8988T (cell line): ENCODE measurements around the gene ENDOU.

ENCODE experiments used
- DNase-seq: peaks from one replicate; pipeline ENCODE4 v3.0.0; 2011

The ENDOU gene

GRCh38 chr12:47742253-47742825 lies 17.0 kb upstream of the ENDOU start:
- no peak for DNase-seq

GRCh38 chr12:47741340-47741703 lies 16.0 kb upstream of the ENDOU start:
- DNase-seq, result no peak

- no peak for DNase-seq
Measured at GRCh38 chr12:47740606-47741339, 15.5 kb upstream of the ENDOU start.

- DNase-seq, result no peak
Measured at GRCh38 chr12:47739979-47740378, 14.7 kb upstream of the ENDOU start.

GRCh38 chr12:47739297-47739696 lies 14.0 kb upstream of the ENDOU start:
- no peak for DNase-seq

- no peak for DNase-seq
Measured at GRCh38 chr12:47737936-47738594, 12.8 kb upstream of the ENDOU start.

GRCh38 chr12:47736877-47737676 lies 11.8 kb upstream of the ENDOU start:
- no peak for DNase-seq

GRCh38 chr12:47736216-47736615 lies 10.9 kb upstream of the ENDOU start:
- no peak for DNase-seq

GRCh38 chr12:47735649-47736048 lies 10.4 kb upstream of the ENDOU start:
- no peak for DNase-seq

- DNase-seq, result no peak
Measured at GRCh38 chr12:47734725-47735480, 9.6 kb upstream of the ENDOU start.

GRCh38 chr12:47733142-47733541 lies 7.9 kb upstream of the ENDOU start:
- no peak for DNase-seq

GRCh38 chr12:47732504-47732903 lies 7.2 kb upstream of the ENDOU start:
- DNase-seq, result no peak

- DNase-seq, result no peak
Measured at GRCh38 chr12:47731723-47732122, 6.4 kb upstream of the ENDOU start.

- no peak for DNase-seq
Measured at GRCh38 chr12:47730341-47730744, 5.1 kb upstream of the ENDOU start.

GRCh38 chr12:47729233-47729632 lies 3.9 kb upstream of the ENDOU start:
- DNase-seq, result no peak

GRCh38 chr12:47725893-47726292 lies 603 bp upstream of the ENDOU start:
- DNase-seq, result no peak

- no peak for DNase-seq
Measured at GRCh38 chr12:47722941-47723631, 2.2 kb downstream of the ENDOU start.

GRCh38 chr12:47722136-47722834 lies 3.0 kb downstream of the ENDOU start:
- no peak for DNase-seq

- no peak for DNase-seq
Measured at GRCh38 chr12:47721431-47721973, 3.8 kb downstream of the ENDOU start.

- no peak for DNase-seq
Measured at GRCh38 chr12:47718531-47718930, 6.8 kb downstream of the ENDOU start.
